H1 (cell line): ENCODE data around the gene SPDYE4.

Source experiments
- CEBPB ChIP-seq: IDR thresholded peaks from 2 replicates; pipeline ENCODE4 v1.6.1; 2012; ENCODE audit warnings: low read depth, low read length
- FOSL1 ChIP-seq: IDR thresholded peaks from 2 replicates; pipeline ENCODE4 v1.6.1; 2011; ENCODE audit warnings: mild to moderate bottlenecking, low read depth, low read length, moderate library complexity; ENCODE audit not compliant: insufficient read depth
- KDM1A ChIP-seq: fragments of 200-600, 300-600 bp; sonication (generic); IDR thresholded peaks from 2 replicates; pipeline ENCODE4 v1.7.1; 2016; ENCODE audit warnings: mild to moderate bottlenecking, low read length, borderline replicate concordance
- POLR2AphosphoS5 ChIP-seq: IDR thresholded peaks from 2 replicates; pipeline ENCODE4 v1.6.1; 2011; ENCODE audit warnings: low read depth, low read length
- RXRA ChIP-seq: IDR thresholded peaks from 2 replicates; pipeline ENCODE4 v1.6.1; 2011; ENCODE audit warnings: low read depth, mild to moderate bottlenecking, low read length, moderate library complexity; ENCODE audit not compliant: insufficient read depth
- TAF1 ChIP-seq: IDR thresholded peaks from 2 replicates; pipeline ENCODE4 v1.6.1; 2011; ENCODE audit warnings: mild to moderate bottlenecking, low read depth, low read length
- TBP ChIP-seq: IDR thresholded peaks from 2 replicates; pipeline ENCODE4 v1.6.1; 2011; ENCODE audit warnings: low read depth, low read length, improper control_type of control experiment

DNA sequence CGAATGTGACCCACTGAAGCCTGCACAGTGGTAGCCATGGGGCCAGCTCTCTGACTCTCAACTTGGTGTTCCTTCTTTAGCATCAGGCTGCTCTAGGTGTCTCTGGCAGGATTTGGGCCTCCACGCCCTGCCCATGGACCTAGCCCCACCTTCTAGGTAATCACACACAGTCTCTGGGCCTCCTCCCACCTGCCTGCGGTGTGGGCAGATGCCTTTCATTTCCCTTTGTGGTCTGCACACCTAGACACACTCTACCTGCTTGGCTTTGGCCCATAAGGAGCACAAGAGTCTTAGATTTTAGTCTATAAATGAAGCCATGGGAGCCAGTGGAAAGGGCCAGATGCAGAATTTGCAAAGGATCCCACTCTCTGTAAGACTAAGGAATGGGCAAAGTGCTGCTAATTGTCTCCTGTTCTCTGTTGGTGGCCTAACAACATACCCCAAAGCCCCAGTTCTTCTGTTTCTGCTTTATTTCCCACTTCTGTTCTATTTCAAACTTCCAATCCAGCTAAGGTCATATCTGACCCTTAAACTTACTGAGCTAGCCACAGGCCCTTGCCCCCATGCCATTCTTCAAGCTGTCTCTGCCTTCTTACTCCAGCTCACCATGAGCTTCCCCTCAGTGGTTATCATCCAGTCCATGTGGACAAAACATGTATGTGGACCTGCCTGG, 48.0 kb upstream of the SPDYE4 start:
- TF ChIP-seq TBP (no peak), POLR2AphosphoS5 (no peak), CEBPB (no peak), FOSL1 (no peak), RXRA (no peak), KDM1A (no peak), TAF1 (no peak)
